HEK293 (cell line): ENCODE data around the gene NEK10.

Source experiments
- CTCF ChIA-PET: fragments of 350-600 bp; formaldehyde crosslinking; extraction: SDS; loops from one replicate; lab custom pipeline; 2021; ENCODE audit warnings: antibody characterized with exemption; lab: Yijun Ruan, JAX
- POLR2A ChIA-PET: fragments of 300-600 bp; formaldehyde crosslinking; extraction: SDS; loops from one replicate; lab custom pipeline; 2020; ENCODE audit warnings: antibody characterized with exemption, inconsistent platforms; lab: Yijun Ruan, JAX
- H3K27ac ChIP-seq: fragments of 200-500 bp; sonication (Bioruptor generic); 2 replicates; pipeline ENCODE4 v1.5.1; 2014; ENCODE audit warnings: low read depth, low read length, control low read depth, inconsistent platforms; ENCODE audit errors: extremely low read depth
- H3K36me3 ChIP-seq, 2 experiments: fragments of 200-500 bp in 1 of 2; sonication (Bioruptor generic) in 1 of 2; 1 replicate in 1 of 2; 2 replicates in 1 of 2; pipeline ENCODE4 v1.5.1; 2014 to 2017; ENCODE audit warnings: inconsistent platforms in 2 of 2, low read length in 2 of 2; ENCODE audit not compliant: control insufficient read depth in 2 of 2, insufficient read depth in 1 of 2
- H3K4me1 ChIP-seq: fragments of 200-500 bp; sonication (Bioruptor generic); 2 replicates; pipeline ENCODE4 v1.5.1; 2014; ENCODE audit warnings: mild to moderate bottlenecking, low read length, inconsistent platforms; ENCODE audit not compliant: control insufficient read depth, insufficient read depth
- H3K4me3 ChIP-seq: 2 replicates; pipeline ENCODE4 v1.5.1; 2011; ENCODE audit warnings: low read depth, mild to moderate bottlenecking, control low read depth, low read length, moderate library complexity
- H3K9me3 ChIP-seq: fragments of 200-500 bp; sonication (Bioruptor generic); 2 replicates; pipeline ENCODE4 v1.5.1; 2014; ENCODE audit warnings: low read depth, low read length, inconsistent platforms; ENCODE audit not compliant: control insufficient read depth, insufficient read depth
- GFI1B ChIP-seq: fragments of 450-650 bp; formaldehyde crosslinking; IDR thresholded peaks from 2 replicates; pipeline ENCODE4 v1.5.1; 2016; ENCODE audit warnings: missing biosample characterization, missing genetic modification characterization
- IKZF3 ChIP-seq: fragments of 450-650 bp; IDR thresholded peaks from 2 replicates; pipeline ENCODE4 v1.5.0; 2018; ENCODE audit warnings: missing biosample characterization, mild to moderate bottlenecking, missing genetic modification characterization, moderate library complexity
- PRDM2 ChIP-seq: fragments of 450-650 bp; formaldehyde crosslinking; IDR thresholded peaks from 2 replicates; pipeline ENCODE4 v1.5.1; 2016; ENCODE audit warnings: missing biosample characterization, missing genetic modification characterization, borderline replicate concordance
- PRDM6 ChIP-seq: fragments of 450-650 bp; formaldehyde crosslinking; IDR thresholded peaks from 2 replicates; pipeline ENCODE4 v1.5.1; 2017; ENCODE audit warnings: missing biosample characterization, missing genetic modification characterization
- ZIC2 ChIP-seq: fragments of 450-650 bp; formaldehyde crosslinking; IDR thresholded peaks from 2 replicates; pipeline ENCODE4 v1.5.1; 2016; ENCODE audit warnings: missing biosample characterization, missing genetic modification characterization
- ZNF16 ChIP-seq: fragments of 450-650 bp; formaldehyde crosslinking; IDR thresholded peaks from 2 replicates; pipeline ENCODE4 v1.5.1; 2016; ENCODE audit warnings: low read depth, missing biosample characterization, missing genetic modification characterization
- ZNF19 ChIP-seq: fragments of 450-650 bp; formaldehyde crosslinking; IDR thresholded peaks from 2 replicates; pipeline ENCODE4; 2016; ENCODE audit warnings: missing biosample characterization, missing genetic modification characterization, low read depth
- ZNF2 ChIP-seq: fragments of 450-650 bp; formaldehyde crosslinking; IDR thresholded peaks from 2 replicates; pipeline ENCODE4 v1.5.1; 2016; ENCODE audit warnings: missing biosample characterization, missing genetic modification characterization
- ZNF223 ChIP-seq: fragments of 450-650 bp; formaldehyde crosslinking; IDR thresholded peaks from 2 replicates; pipeline ENCODE4 v1.5.1; 2016; ENCODE audit warnings: missing biosample characterization, missing genetic modification characterization
- ZNF354C ChIP-seq: fragments of 450-650 bp; formaldehyde crosslinking; IDR thresholded peaks from 2 replicates; pipeline ENCODE4 v1.5.1; 2016; ENCODE audit warnings: missing biosample characterization, missing genetic modification characterization, low read depth, borderline replicate concordance
- ZNF362 ChIP-seq: fragments of 450-650 bp; formaldehyde crosslinking; IDR thresholded peaks from 2 replicates; pipeline ENCODE4 v1.5.1; 2016; ENCODE audit warnings: missing biosample characterization, missing genetic modification characterization
- ZNF521 ChIP-seq: fragments of 450-650 bp; formaldehyde crosslinking; IDR thresholded peaks from 2 replicates; pipeline ENCODE4 v1.5.1; 2017; ENCODE audit warnings: missing biosample characterization, mild to moderate bottlenecking, missing genetic modification characterization
- ZNF549 ChIP-seq: fragments of 450-650 bp; IDR thresholded peaks from 2 replicates; pipeline ENCODE4 v1.5.1; 2018; ENCODE audit warnings: missing biosample characterization, missing genetic modification characterization, mild to moderate bottlenecking, inconsistent platforms, moderate library complexity
- ZNF560 ChIP-seq: fragments of 450-650 bp; formaldehyde crosslinking; IDR thresholded peaks from 2 replicates; pipeline ENCODE4 v1.5.1; 2017; ENCODE audit warnings: missing biosample characterization, missing genetic modification characterization, borderline replicate concordance
- ZNF600 ChIP-seq: fragments of 450-650 bp; formaldehyde crosslinking; IDR thresholded peaks from 2 replicates; pipeline ENCODE4 v1.5.1; 2016; ENCODE audit warnings: missing biosample characterization, missing genetic modification characterization
- ZNF654 ChIP-seq: fragments of 450-650 bp; formaldehyde crosslinking; IDR thresholded peaks from 2 replicates; pipeline ENCODE4 v1.5.1; 2016; ENCODE audit warnings: low read depth, missing biosample characterization, missing genetic modification characterization
- ZNF76 ChIP-seq: fragments of 450-650 bp; formaldehyde crosslinking; IDR thresholded peaks from 2 replicates; pipeline ENCODE4; 2016; ENCODE audit warnings: low read depth, missing biosample characterization, missing genetic modification characterization, borderline replicate concordance
- ZNF791 ChIP-seq: fragments of 450-650 bp; formaldehyde crosslinking; IDR thresholded peaks from 2 replicates; pipeline ENCODE4 v1.5.1; 2016; ENCODE audit warnings: missing biosample characterization, missing genetic modification characterization
- ZNF837 ChIP-seq: fragments of 450-650 bp; formaldehyde crosslinking; IDR thresholded peaks from 2 replicates; pipeline ENCODE4 v1.5.1; 2016; ENCODE audit warnings: missing biosample characterization, missing genetic modification characterization
- ZXDB ChIP-seq: fragments of 450-650 bp; formaldehyde crosslinking; IDR thresholded peaks from 2 replicates; pipeline ENCODE4 v1.5.1; 2016; ENCODE audit warnings: missing biosample characterization, missing genetic modification characterization

The NEK10 gene

GRCh38 chr3:27200721-27201489 lies 168.3 kb downstream of the NEK10 start:
- Histone ChIP-seq H3K4me3 (no peak overlapping the region), H3K27ac (no peak overlapping the region), H3K9me3 (no peaks in the 10 kb centered on the region), H3K4me1 (no peaks in the 10 kb centered on the region), H3K36me3 (no peaks in the 10 kb centered on the region)
- TF ChIP-seq ZNF654 (tag by site-specific recombination) (no peak), GFI1B (tag by site-specific recombination) (no peak), ZNF837 (tag by site-specific recombination) (no peak), PRDM6 (tag by site-specific recombination) (no peak), ZNF354C (tag by site-specific recombination) (no peak), ZNF560 (tag by site-specific recombination) (no peak), ZNF16 (no peak), ZNF76 (no peak), ZNF600 (tag by site-specific recombination) (no peak), ZNF2 (tag by site-specific recombination) (no peak), PRDM2 (no peak), ZNF521 (tag by site-specific recombination) (no peak), ZIC2 (tag by site-specific recombination) (no peak), ZNF549 (tag by site-specific recombination) (no peak), ZNF223 (tag by site-specific recombination) (no peak)
- ChIA-PET POLR2A (no interaction called here), CTCF (interaction anchor here (0.6 kb wide), 1 partner anchor 115 kb away, joined by 3 read pairs; no protein-coding TSS in a partner anchor)

- CTCF ChIA-PET = no interaction called here
- Histone ChIP-seq H3K9me3 (no peaks in the 10 kb centered on the region), H3K4me3 (no peak overlapping the region), H3K27ac (no peak overlapping the region), H3K36me3 (no peaks in the 10 kb centered on the region), H3K4me1 (no peaks in the 10 kb centered on the region)
- TF ChIP-seq ZNF19 (tag by site-specific recombination) (no peak), ZNF791 (no peak), IKZF3 (no peak), ZNF362 (no peak), ZXDB (no peak)
- POLR2A ChIA-PET = no interaction called here
Observed at GRCh38 chr3:27194861-27195483, 174.2 kb downstream of the NEK10 start.
